GM23338 (cell line): Measurements from ENCODE around the gene GADD45A. TPM values are rescaled to one million over a fixed set of nuclear protein-coding genes. Genes with fewer than 3 reads are reported as not detected.

Experiments used
- ATAC-seq: fragments of 200-7000 bp; cut with Tn5 transposase; 3 replicates; pipeline ENCODE4 v1.9.1; 2020
- DNase-seq: peaks from one replicate; pipeline ENCODE4 v3.0.0-alpha.2; 2015; ENCODE audit warnings: low spot score
- H2AFZ ChIP-seq: fragments of 200-600 bp; sonication (generic); 2 replicates; pipeline ENCODE4 v1.8.0; 2016; ENCODE audit warnings: antibody characterized with exemption, mild to moderate bottlenecking, moderate library complexity
- H3F3A ChIP-seq: fragments of 200-600 bp; sonication (generic); replicated peaks from 2 replicates; pipeline ENCODE4 v1.8.0; 2017; ENCODE audit warnings: antibody characterized with exemption, mixed run types, low read depth
- H3K27ac ChIP-seq: fragments of 200-600 bp; sonication (generic); 2 replicates; pipeline ENCODE4 v1.6.1; 2016; ENCODE audit warnings: low read depth
- H3K27me3 ChIP-seq: fragments of 200-600 bp; sonication (generic); 2 replicates; pipeline ENCODE4 v1.8.0; 2016; ENCODE audit warnings: mild to moderate bottlenecking, mixed run types, moderate library complexity; ENCODE audit not compliant: insufficient read depth
- H3K36me3 ChIP-seq: fragments of 200-600 bp; sonication (generic); 2 replicates; pipeline ENCODE4 v1.8.0; 2016; ENCODE audit warnings: mild to moderate bottlenecking; ENCODE audit not compliant: insufficient read depth
- H3K4me1 ChIP-seq: fragments of 200-600 bp; sonication (generic); 2 replicates; pipeline ENCODE4 v1.8.0; 2016; ENCODE audit warnings: mild to moderate bottlenecking, moderate library complexity; ENCODE audit not compliant: insufficient read depth
- H3K4me2 ChIP-seq: fragments of 200-600 bp; sonication (generic); 2 replicates; pipeline ENCODE4 v1.7.1; 2017; ENCODE audit warnings: mixed run types
- H3K4me3 ChIP-seq: fragments of 200-600 bp; sonication (generic); 2 replicates; pipeline ENCODE4 v1.6.1; 2016; ENCODE audit warnings: mixed run types
- H3K79me2 ChIP-seq: fragments of 200-600 bp; sonication (generic); replicated peaks from 2 replicates; pipeline ENCODE4 v1.8.0; 2017; ENCODE audit warnings: mild to moderate bottlenecking; ENCODE audit not compliant: insufficient read depth
- H3K9me2 ChIP-seq: fragments of 200-600 bp; sonication (generic); 2 replicates; pipeline ENCODE4 v1.8.0; 2017; ENCODE audit not compliant: insufficient read depth
- H4K20me1 ChIP-seq: fragments of 200-600 bp; sonication (generic); replicated peaks from 2 replicates; pipeline ENCODE4 v1.8.0; 2017; ENCODE audit warnings: mild to moderate bottlenecking; ENCODE audit not compliant: insufficient read depth
- H3K27ac Mint-ChIP-seq: 2 replicates; pipeline ENCODE4 v1.8.0; 2020; ENCODE audit warnings: inconsistent platforms, mild to moderate bottlenecking, moderate library complexity, mixed read lengths
- H3K27me3 Mint-ChIP-seq: 3 replicates; pipeline ENCODE4 v1.8.0; 2022; ENCODE audit warnings: low read depth, mild to moderate bottlenecking, moderate library complexity, mixed read lengths, inconsistent platforms; ENCODE audit not compliant: insufficient read depth, poor library complexity
- H3K36me3 Mint-ChIP-seq: 3 replicates; pipeline ENCODE4 v1.8.0; 2021; ENCODE audit warnings: low read depth, mild to moderate bottlenecking, inconsistent platforms, moderate library complexity, mixed read lengths
- H3K4me1 Mint-ChIP-seq: 3 replicates; pipeline ENCODE4 v1.8.0; 2020; ENCODE audit warnings: mild to moderate bottlenecking, inconsistent platforms, mixed read lengths
- H3K4me3 Mint-ChIP-seq: 3 replicates; pipeline ENCODE4 v1.8.0; 2021; ENCODE audit warnings: moderate library complexity, mild to moderate bottlenecking, inconsistent platforms, mixed read lengths
- H3K9me3 Mint-ChIP-seq: 3 replicates; pipeline ENCODE4 v1.8.0; 2020; ENCODE audit warnings: moderate library complexity, mild to moderate bottlenecking, inconsistent platforms, mixed read lengths
- CREB1 ChIP-seq: fragments of 250-450 bp; sonication (Bioruptor Pico); IDR thresholded peaks from 2 replicates; pipeline ENCODE4 v1.5.0; 2020; ENCODE audit warnings: low read depth, mild to moderate bottlenecking, moderate library complexity
- EZH2phosphoT487 ChIP-seq: fragments of 200-600 bp; sonication (generic); IDR thresholded peaks from one replicate; pipeline ENCODE4 v1.8.1; 2018; ENCODE audit warnings: antibody characterized with exemption; ENCODE audit not compliant: unreplicated experiment
- POLR2AphosphoS5 ChIP-seq: IDR thresholded peaks from 2 replicates; pipeline ENCODE4 v1.6.1; 2016; ENCODE audit warnings: antibody characterized with exemption, low read depth
- REST ChIP-seq: IDR thresholded peaks from one replicate; pipeline ENCODE4 v1.6.1; 2018; ENCODE audit warnings: antibody characterized with exemption; ENCODE audit not compliant: unreplicated experiment
- ZNF114 ChIP-seq: fragments of 250-450 bp; sonication (Bioruptor Pico); IDR thresholded peaks from 2 replicates; pipeline ENCODE4 v1.5.0; 2020; ENCODE audit warnings: mild to moderate bottlenecking, moderate library complexity
- ZNF331 ChIP-seq: fragments of 250-450 bp; sonication (Bioruptor Pico); IDR thresholded peaks from 2 replicates; pipeline ENCODE4 v1.5.0; 2020; ENCODE audit warnings: low read depth, mild to moderate bottlenecking, moderate library complexity
- polyA plus RNA-seq: library from polyadenylated mRNA; unstranded; fragments of >200 nt; fragmentation: Nextera tagmentation; extraction: Ambion mirVana; gene quantifications from 2 replicates; pipeline ENCODE4 v1.2.1, GENCODE V29; 2016
- total RNA-seq: library from RNA; depleted of rRNA; stranded (reverse); fragments of >200 nt; shearing (Covaris generic); gene quantifications from 2 replicates; pipeline ENCODE4 v1.2.3, GENCODE V29; 2014
- TF ChIP-seq, protein P1 (sequence below): fragments of 250-450 bp; sonication (Bioruptor Pico); IDR thresholded peaks from 2 replicates; pipeline ENCODE4 v1.5.0; 2020; ENCODE audit warnings: mild to moderate bottlenecking, moderate library complexity

GADD45A gene
- total and polyA plus RNA-seq, 2 experiments from 2014 or later, result 25.9 to 39.5 TPM

DNA sequence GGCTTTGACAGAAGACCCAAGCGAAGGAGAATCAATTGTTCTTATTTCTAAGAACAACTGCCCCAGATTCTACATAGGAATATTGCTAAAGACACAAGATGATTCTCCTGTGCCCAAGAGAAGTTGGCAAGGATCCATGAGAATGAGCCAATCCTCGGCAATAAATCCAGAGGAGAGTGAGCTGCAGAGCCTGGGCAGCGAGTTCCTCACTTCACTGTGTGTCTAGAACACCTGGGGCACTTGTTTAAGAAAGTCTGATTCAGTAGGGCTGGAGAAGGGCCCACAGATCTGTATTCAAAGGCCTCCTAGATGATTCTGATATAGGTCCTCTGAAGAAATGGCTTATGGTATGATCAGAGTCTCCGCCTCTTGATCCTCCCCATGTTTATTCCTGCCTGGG lies 31.8 kb downstream of the GADD45A start (continued):
- TF ChIP-seq, protein P1, sequence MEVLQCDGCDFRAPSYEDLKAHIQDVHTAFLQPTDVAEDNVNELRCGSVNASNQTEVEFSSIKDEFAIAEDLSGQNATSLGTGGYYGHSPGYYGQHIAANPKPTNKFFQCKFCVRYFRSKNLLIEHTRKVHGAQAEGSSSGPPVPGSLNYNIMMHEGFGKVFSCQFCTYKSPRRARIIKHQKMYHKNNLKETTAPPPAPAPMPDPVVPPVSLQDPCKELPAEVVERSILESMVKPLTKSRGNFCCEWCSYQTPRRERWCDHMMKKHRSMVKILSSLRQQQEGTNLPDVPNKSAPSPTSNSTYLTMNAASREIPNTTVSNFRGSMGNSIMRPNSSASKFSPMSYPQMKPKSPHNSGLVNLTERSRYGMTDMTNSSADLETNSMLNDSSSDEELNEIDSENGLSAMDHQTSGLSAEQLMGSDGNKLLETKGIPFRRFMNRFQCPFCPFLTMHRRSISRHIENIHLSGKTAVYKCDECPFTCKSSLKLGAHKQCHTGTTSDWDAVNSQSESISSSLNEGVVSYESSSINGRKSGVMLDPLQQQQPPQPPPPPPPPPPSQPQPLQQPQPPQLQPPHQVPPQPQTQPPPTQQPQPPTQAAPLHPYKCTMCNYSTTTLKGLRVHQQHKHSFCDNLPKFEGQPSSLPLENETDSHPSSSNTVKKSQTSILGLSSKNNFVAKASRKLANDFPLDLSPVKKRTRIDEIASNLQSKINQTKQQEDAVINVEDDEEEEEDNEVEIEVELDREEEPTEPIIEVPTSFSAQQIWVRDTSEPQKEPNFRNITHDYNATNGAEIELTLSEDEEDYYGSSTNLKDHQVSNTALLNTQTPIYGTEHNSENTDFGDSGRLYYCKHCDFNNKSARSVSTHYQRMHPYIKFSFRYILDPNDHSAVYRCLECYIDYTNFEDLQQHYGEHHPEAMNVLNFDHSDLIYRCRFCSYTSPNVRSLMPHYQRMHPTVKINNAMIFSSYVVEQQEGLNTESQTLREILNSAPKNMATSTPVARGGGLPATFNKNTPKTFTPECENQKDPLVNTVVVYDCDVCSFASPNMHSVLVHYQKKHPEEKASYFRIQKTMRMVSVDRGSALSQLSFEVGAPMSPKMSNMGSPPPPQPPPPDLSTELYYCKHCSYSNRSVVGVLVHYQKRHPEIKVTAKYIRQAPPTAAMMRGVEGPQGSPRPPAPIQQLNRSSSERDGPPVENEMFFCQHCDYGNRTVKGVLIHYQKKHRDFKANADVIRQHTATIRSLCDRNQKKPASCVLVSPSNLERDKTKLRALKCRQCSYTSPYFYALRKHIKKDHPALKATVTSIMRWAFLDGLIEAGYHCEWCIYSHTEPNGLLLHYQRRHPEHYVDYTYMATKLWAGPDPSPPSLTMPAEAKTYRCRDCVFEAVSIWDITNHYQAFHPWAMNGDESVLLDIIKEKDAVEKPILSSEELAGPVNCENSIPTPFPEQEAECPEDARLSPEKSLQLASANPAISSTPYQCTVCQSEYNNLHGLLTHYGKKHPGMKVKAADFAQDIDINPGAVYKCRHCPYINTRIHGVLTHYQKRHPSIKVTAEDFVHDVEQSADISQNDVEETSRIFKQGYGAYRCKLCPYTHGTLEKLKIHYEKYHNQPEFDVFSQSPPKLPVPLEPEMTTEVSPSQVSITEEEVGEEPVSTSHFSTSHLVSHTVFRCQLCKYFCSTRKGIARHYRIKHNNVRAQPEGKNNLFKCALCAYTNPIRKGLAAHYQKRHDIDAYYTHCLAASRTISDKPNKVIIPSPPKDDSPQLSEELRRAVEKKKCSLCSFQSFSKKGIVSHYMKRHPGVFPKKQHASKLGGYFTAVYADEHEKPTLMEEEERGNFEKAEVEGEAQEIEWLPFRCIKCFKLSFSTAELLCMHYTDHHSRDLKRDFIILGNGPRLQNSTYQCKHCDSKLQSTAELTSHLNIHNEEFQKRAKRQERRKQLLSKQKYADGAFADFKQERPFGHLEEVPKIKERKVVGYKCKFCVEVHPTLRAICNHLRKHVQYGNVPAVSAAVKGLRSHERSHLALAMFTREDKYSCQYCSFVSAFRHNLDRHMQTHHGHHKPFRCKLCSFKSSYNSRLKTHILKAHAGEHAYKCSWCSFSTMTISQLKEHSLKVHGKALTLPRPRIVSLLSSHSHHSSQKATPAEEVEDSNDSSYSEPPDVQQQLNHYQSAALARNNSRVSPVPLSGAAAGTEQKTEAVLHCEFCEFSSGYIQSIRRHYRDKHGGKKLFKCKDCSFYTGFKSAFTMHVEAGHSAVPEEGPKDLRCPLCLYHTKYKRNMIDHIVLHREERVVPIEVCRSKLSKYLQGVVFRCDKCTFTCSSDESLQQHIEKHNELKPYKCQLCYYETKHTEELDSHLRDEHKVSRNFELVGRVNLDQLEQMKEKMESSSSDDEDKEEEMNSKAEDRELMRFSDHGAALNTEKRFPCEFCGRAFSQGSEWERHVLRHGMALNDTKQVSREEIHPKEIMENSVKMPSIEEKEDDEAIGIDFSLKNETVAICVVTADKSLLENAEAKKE (CRISPR knock-in tag), result no peak
- TF ChIP-seq ZNF114 (CRISPR knock-in tag), result no peak
- no peak for TF ChIP-seq ZNF331 (CRISPR knock-in tag)
- TF ChIP-seq EZH2phosphoT487, result no peak

- Mint-ChIP-seq H3K9me3 (no peaks in the 10 kb centered on the region), H3K27ac (no peak overlapping the region), H3K4me3 (no peak overlapping the region), H3K27me3 (no peaks in the 10 kb centered on the region), H3K36me3 (no peaks in the 10 kb centered on the region), H3K4me1 (peaks cover 15% of the 10 kb centered on the region; the same call in 2 of the 3 replicates)
- Histone ChIP-seq H3K27ac (no peak overlapping the region), H3K4me3 (no peak overlapping the region), H3K4me1 (peaks cover 13% of the 10 kb centered on the region), H4K20me1 (no peaks in the 10 kb centered on the region; the same call in none of the 2 replicates), H3K27me3 (no peaks in the 10 kb centered on the region), H3K79me2 (no peaks in the 10 kb centered on the region), H3K4me2 (no peak overlapping the region), H2AFZ (no peak overlapping the region), H3F3A (no peaks in the 10 kb centered on the region), H3K9me2 (no peaks in the 10 kb centered on the region), H3K36me3 (no peaks in the 10 kb centered on the region)
- TF ChIP-seq CREB1 (CRISPR knock-in tag) (no peak), REST (no peak), POLR2AphosphoS5 (no peak)
- DNase-seq (no peak), ATAC-seq (no peak)
Measured at GRCh38 chr1:67717876-67718275, 32.9 kb downstream of the GADD45A start.
